HUDEP-2 (cell line): Measurements from ENCODE around the gene RASGRP3.

Experiments used
- DNase-seq, 76 experiments: peaks; one replicate each; lab custom pipeline; 2025; ENCODE audit not compliant: unreplicated experiment in 76 of 76; lab: John Stamatoyannopoulos, UW

Gene RASGRP3

GRCh38 chr2:33491441-33492084, 15.1 kb downstream of the RASGRP3 start:
- DNase-seq = no peak

DNA sequence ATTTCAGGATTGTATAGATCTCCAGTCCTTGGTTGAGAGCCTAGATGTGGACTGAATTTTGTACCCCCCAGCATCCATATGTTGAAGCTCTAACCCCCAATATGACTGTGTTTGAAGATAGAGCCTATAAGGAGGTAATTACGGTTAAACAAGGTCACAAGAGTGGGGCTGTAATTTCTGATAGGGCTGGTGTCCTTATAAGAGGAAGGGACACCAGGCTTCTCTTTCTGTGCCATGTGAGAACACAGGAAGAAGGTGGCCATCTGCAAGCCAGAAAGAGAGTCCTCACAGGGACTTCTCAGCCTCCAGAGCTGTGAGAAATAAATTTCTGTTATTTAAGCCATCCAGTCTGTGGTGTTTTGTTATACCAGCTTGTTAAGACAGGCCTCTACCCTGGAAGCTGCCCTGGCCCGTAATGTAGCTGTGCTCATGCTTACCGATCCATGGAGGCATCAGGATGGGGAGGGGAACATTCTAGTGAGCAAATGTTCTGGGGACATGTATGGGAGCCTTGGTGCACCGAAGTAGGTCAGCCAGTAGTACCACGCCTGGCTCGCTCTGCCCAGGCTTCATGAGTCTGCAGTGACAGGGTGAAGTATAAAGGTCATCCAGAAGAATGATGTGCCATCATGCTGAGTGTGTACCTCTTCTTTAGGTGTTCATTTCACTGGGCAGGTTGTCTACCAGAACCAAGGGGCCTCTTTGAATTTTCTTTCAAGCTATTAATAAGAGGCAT, 16.1 kb downstream of the RASGRP3 start:
- no peak for DNase-seq

DNA sequence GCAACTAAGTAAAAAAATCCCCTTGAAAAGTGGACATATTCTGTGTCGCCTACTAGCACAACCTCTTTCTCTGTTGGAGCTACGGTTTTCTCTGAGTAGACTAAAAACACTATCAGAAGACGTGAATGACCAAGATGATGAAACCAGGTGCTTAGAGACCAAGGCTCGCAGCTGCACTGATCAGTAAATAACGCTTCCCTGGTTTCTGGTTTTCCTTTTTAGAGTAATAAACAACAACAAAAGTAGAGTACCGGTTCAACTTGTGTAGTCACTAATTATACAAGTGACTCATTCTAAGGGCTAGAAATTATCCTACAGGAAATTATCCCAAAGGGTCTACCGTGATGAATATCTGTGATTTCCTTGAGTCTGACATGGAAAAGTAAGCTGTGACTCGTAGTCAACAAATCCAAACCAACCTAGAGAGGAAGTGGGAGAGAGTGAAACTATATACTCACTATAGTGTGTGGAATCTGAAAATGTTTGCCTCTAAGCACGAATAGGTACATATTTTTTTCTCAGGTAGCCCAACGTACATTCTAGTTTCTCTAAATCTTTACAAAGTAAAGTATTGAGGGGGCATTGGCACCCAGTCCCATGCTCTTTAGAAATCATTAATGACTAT, 17.8 kb downstream of the RASGRP3 start:
- DNase-seq = no peak

GRCh38 chr2:33494877-33495641, 18.6 kb downstream of the RASGRP3 start:
- no peak for DNase-seq

GRCh38 chr2:33495683-33496082, 19.2 kb downstream of the RASGRP3 start:
- no peak for DNase-seq

GRCh38 chr2:33496150-33496549, 19.7 kb downstream of the RASGRP3 start:
- no peak for DNase-seq

GRCh38 chr2:33496726-33497125, 20.3 kb downstream of the RASGRP3 start:
- DNase-seq = no peak

DNA sequence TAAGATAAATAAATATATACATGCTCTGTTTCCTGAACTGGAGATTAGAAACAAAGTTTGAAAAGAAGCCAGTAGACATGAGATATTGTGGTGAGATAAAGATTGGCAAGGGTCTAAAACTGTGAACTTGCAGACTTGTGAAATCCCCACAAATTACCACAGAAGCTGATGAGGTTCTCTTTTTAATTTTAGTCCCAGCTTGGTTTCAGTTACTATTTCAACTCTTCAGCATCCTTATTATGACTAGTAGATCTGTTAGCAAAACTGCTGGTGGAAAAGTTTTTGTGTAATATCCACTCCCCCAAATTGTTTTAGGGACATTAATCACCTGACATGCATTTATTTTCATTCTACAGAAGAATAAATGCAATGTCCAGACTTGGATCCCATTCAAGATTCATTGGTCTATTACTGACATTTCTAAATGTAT, 20.8 kb downstream of the RASGRP3 start:
- no peak for DNase-seq

DNA sequence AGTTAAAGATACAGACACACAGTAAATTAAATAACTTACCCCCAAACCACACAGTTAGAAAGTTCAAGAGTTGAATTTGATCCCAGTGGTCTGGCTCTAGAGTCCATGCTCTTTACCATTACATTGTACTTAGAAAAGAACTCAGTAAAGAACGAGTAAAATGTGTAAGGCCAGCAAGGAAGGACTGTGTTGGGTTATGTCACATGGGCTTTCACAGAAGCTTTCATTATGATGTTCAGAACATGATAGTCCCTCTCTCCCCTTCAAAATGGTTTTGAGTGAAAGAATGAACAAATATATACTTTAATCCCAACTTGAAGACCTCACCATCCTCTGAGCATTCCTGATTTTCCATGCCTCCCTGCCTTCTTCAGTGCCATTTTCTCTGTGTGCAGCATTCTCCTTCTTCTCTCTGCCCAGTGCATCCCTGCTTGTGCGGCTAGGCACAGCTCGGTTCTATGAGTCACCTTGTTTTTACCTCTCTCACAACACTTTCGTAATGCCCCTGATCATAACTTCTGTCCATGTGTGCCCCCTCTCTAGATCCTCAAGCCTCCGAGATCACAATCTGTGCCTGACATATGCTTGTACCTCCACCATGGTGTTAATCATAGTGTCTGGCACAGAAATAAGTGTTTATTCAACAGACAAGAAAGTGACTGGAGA, 22.0 kb downstream of the RASGRP3 start:
- DNase-seq = no peak

DNA sequence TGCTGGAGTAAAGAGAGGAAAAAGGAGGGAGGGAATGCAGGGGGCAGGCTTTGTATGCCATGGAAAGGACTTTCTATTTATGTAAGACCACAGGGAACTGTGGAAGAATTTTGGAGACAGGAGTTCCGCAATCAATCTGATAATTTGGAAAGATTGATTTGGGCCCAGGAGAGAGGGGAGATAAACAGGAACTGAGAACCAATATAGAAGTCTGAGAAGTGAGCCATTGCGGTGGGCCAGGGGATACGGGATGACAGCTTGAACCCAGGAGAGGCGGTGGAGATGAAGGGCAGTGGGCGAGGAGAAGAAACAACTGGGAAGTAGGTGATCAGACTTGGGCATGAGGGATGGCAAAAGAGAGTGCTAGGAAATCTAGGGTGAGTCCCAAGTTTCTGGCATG, 23.7 kb downstream of the RASGRP3 start:
- DNase-seq = no peak

DNA sequence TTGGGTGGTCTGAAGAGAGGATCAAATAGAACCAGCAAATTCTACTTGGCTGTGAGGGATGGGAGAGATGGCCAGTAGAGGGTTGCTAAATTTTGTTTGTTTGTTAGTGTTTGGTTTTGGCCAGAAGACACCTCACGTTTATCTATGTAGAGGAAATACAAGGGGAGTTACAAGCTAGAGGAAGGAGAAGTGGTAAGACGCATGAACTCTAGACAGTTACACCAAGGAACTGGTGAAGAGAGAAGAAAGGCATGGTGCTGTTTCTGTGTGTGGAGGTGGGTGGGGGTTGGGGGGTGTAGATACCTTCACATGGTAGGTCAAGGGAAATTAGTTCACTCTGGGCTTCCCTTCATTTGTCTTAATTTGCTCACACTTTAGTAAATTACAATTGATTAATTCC, 25.6 kb downstream of the RASGRP3 start:
- no peak for DNase-seq

DNA sequence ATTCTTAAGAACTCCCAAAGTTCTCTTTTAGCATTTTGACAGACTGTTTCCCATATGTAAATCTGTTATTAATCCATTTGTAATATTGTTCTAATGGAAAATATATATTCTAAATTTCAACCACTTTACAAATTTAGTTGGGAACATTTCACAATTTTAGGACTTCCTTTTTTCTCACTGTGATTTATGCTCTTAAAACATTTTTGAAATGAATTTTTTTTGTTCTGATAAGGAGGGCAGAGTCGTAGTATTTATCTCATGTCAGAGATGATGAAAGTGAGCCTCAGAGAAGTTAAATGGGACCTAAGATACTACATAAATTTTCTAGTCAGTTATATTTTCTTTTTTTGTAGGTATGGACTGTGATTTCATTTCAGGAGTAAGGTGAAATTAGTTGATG, 26.6 kb downstream of the RASGRP3 start:
- DNase-seq = no peak

- DNase-seq = no peak
These were observed 29.5 kb downstream of the RASGRP3 start for GRCh38 chr2:33505966-33506365.

- DNase-seq = no peak
These were observed 33.6 kb downstream of the RASGRP3 start for GRCh38 chr2:33509908-33510585.

DNA sequence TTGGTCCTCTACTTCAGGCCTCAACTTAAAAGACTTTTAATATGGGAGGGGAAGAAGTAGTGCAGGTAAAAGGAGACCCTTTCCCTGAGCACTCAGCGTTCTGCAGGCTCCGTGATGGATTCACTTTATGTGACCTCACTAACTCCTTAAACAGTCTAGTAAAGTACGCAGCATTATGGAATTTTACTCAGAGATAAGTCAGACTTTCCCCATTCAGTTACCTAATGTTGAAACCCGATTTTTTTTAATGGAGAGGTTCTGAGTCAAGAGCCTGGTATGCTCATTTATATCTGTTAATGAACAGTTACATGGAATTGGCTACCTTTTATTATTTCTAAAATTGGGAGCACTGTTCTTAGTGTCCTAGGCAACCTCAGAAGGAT, 34.1 kb downstream of the RASGRP3 start:
- no peak for DNase-seq

- no peak for DNase-seq
These were observed 34.7 kb downstream of the RASGRP3 start for GRCh38 chr2:33511141-33511540.

DNA sequence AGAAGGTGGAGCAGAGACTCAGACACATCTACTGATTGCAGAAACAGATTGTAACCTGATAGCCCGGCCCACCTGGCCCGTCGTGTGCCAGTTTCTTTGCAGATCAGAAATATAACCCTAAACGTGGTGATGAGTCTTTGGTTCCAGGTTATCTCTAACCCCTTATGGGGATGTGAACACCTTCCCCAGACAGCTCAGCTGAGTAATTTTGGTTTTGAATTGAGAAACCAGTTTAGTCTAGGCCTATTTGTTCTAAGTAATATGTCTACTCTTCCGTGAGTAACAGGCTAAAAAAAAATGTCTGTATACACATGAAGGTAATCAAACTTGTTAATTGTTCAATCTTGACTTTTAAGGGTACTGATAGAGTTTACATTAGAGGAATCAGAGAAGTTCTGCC, 35.7 kb downstream of the RASGRP3 start:
- no peak for DNase-seq

DNA sequence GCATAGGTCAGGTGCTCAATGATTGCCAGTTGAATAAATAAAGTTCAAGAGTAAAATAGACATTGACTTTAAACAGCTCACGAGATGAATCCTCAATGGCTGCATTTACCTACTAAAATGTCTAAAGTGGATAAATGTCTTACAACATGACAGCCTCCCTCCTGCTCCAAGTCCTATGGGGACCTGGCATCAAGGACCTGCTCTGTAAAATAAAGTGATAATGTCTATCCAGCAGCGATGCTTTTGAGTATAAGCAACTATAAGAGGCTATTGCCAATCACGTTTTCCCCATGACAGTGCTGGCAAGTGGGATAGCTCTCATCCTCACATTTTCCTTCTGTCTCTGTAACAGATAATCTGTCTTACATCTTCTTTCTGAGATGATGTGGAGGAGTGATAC, 37.0 kb downstream of the RASGRP3 start:
- DNase-seq = no peak

GRCh38 chr2:33516456-33516995, 40.1 kb downstream of the RASGRP3 start:
- no peak for DNase-seq

GRCh38 chr2:33518200-33518599, 41.8 kb downstream of the RASGRP3 start:
- no peak for DNase-seq
